ENCODE results near the gene PEAK3.
"Not testable (repeated sequence)": the region's sequence is repeated elsewhere in the genome, so short reads cannot be mapped to it uniquely, and the experiment has no call there.

The PEAK3 gene

DNA sequence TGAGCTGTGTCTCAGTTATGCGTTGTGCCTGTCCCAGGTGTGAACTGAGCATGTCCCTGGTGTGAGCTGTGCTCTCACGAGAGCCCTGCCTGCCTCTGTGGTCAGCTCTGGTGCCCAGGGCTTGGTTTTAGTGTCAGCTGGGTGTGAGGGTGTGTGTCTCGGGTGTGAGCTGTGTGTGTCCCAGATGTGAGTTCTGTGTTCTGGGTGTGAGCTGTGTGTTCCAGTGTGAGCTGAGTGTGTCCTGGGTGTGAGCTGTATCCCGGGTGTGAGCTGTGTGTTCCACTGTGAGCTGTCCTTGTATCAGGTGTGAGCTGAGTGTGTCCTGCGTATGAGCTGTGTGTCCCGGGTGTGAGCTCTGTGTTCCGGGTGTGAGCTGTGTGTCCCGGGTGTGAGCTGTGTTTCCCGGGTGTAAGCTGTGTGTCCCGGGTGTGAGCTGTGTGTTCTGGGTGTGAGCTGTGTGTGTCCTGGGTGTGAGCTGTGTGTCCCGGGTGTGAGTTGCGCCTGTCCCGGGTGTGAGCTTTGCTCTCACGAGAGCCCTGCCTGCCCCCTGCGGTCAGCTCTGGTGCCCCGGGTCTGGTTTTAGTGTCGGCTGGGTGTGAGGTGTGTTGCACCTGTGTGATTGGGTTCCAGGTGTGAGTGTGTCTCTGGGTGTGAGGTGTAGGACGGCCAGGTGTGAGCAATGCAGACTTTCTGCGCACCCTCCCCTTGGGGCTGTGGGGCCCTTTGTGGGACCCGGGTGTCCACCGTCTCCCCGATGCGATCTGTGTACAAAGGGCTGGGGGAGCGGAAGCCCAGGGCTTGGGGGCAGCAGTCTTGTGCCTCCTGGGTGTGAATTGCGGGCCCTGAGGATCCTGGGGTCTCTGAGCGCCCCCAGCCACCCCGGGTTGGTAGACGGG lies 7.1 kb upstream of the PEAK3 start:
- DNase-seq (ENCODE audit: low spot score) = no peak

DNA sequence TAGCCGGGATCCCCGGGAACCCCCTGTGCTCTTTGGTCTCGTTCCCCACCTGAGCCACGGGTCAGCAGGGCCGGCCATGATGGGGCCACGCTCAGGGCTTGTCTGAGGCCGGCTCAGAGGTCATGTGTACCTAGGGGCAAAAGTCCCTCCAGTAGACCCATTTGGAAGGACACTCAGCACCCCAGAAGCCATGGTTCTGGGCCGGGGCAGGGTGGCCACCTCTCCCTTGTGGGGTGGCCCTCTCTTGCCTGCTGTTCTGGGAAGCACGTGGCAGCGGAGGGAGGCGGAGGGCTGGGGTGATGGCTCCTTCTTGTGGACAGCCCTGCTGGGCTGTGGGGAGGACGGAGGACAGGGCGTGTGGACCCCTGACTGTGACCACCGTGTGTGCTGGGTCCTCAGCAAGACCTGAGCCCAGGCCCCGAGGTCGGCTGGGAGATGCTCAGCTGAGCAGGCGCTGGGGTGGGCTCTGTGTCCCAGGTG lies 6.4 kb upstream of the PEAK3 start:
- DNase-seq (ENCODE audit: low spot score) = no peak

DNA sequence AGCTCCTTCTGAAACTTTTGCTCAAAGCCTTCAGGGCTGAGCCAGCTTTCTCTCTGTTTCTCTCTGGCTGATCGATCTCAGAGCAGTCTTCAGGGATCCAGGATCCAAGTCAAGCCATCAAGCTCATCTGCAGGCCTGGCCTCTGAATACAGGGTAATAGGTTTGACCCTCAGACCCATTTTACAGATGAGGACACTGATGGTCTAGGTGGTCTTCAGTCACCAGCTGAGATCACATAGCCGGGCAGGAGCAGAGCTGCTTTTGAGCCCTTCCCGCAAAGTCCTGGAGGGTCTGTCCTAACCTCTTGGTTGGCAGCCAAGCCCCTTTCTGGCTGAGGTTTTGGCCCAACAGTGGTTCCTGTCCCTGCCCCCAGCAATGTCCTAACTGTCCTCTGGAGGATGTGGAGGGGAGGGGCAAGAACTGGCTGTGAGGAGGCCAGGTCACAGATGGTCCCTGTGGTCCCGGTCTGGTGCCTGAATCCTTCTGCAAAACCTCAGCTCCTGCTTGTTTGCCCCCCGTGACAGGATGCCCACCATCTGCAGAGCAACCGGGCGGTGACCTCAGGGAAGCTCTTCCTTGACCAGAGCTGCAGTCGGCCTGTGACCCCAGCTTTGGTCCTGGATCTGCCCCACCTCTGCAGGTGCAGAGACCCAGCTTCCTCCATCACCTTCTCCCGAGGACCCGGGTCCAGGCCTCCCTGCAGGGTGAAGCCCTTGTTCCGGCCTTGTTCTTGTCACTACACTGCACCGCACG lies 5.8 kb upstream of the PEAK3 start:
- no peak for DNase-seq (ENCODE audit: low spot score)

DNA sequence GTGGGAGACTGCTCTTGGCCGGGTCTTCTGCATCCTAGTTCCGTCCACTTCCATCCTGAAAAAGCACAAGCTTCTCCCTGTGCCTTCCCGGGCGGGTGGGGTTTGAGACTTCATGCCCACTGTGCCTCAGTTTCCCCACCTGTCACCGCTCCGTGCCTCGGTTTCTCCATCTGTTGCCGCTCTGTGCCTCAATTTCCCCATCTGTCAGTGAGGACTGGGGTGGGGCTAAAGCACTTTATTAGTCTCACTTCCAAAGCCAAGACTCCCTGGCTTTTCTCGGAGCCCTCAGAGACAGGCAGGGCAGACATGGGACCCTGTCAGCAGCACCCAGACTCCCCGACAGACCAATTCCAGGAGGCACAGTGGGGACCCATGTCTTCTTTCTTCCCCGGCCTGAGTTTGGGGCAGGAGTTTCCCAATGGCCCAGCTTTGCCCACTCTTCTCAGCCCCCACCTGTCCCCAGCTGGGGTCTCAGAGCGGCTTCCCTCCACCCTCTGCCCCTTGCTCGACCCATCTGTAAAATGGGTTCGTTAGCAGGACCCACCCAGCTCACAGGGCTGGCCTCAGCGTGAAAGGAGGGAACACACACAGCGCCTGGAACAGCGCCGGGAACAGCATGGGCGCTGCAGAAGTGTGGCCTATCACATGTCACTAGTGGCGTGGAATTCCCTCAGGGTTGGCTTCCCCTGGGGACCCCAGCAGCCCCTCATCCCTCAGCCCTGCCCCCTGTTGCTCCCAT lies 4.6 kb upstream of the PEAK3 start:
- DNase-seq (ENCODE audit: low spot score) = no peak

DNA sequence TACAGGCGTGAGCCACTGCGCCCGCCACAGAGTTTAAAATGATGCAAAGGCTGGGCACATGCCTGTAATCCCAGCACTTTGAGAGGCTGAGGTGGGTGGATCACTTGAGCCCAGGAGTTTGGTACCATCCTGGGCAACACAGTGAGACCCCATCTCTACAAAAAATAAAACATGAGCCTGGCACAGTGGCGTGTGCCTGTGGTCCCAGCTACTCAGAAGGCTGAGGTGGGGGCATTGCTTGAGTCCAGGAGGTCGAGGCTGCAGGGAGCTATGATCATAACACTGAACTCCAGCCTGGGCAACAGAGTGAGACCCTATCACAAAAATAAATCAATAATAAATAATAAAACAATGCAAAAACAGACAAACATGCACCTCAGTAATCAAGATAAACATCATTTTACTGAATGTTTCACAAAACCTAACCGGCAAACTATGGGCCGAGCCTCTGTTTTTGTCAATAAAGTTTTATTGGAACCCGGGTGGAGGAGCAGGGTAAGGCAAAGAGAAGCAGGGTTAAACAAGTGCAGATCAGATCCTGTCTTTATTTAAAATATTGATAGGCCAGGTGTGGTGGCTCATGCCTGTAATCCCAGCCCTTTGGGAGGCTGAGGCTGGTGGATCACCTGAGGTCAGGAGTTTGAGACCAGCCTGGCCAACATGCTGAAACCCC lies 2.0 kb upstream of the PEAK3 start:
- no peak for DNase-seq (ENCODE audit: low spot score)

DNA sequence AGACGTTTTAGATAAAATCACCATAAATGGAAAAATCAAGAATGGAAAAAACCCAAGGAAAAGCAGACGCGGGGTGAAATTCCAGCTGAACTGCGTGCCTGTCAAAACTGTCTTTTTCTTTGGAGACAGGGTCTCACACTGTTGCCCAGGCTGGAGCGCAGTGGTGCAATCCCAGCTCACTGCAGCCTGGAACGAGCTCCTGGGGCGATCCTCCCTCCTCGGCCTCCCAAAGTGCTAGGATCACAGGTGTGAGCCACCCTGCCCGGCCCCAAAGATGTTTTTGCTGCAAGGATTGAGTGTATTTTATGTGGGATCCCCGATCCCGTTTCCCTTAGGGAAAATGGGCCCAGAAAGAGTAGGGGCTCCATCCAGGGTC lies 875 bp upstream of the PEAK3 start:
- no peak for DNase-seq (ENCODE audit: low spot score)

DNA sequence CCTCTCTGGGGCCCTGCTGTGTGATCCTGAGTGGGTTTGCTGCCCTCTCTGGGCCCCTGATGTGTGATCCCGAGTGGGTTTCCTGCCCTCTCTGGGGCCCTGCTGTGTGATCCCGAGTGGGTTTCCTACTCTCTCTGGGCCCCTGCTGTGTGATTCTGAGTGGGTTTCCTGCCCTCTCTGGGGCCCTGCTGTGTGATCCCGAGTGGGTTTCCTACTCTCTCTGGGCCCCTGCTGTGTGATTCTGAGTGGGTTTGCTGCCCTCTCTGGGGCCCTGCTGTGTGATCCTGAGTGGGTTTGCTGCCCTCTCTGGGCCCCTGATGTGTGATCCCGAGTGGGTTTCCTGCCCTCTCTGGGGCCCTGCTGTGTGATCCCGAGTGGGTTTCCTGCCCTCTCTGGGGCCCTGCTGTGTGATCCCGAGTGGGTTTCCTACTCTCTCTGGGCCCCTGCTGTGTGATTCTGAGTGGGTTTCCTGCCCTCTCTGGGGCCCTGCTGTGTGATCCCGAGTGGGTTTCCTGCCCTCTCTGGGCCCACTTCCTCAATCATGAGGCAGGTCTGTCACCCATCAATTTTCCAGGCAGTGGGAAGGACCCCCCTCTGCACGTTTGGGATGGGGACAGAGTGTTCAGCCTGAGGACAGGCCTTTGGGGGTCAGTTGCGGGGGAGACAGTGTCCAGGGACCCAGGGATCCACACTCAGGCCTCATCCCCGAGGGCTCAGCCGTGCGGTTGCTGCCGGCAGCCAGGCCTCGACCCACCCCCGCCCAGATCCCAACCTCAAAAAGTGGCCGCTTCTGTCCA lies 512 bp downstream of the PEAK3 start:
- DNase-seq (ENCODE audit: low spot score) = not testable (repeated sequence)

DNA sequence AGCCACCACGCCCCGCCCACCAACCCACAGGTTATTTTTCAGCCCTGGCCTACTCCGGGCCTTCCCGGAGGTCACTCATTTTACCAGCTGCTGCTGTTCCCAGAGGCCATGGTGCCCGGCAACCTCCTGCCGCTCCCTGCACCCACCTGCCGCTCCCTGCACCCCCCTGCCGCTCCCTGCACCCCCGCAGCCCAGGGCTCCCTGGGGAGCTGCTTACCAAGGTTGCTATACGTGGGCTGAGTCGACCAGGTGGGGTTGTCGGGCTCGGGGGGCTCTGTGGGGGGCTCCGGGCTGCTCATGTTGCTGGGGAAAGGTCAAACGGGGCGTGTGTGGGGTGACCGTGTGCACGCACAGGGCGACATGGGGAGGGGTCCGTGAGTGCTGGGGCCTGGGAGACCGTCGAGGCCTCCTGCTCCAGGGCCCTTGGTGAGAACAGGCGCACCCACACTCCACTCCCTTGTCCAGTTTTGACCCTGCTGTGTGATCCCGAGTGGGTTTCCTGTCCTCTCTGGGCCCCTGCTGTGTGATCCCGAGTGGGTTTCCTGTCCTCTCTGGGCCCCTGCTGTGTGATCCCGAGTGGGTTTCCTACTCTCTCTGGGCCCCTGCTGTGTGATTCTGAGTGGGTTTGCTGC lies 1.2 kb downstream of the PEAK3 start:
- no peak for DNase-seq (ENCODE audit: low spot score)

DNA sequence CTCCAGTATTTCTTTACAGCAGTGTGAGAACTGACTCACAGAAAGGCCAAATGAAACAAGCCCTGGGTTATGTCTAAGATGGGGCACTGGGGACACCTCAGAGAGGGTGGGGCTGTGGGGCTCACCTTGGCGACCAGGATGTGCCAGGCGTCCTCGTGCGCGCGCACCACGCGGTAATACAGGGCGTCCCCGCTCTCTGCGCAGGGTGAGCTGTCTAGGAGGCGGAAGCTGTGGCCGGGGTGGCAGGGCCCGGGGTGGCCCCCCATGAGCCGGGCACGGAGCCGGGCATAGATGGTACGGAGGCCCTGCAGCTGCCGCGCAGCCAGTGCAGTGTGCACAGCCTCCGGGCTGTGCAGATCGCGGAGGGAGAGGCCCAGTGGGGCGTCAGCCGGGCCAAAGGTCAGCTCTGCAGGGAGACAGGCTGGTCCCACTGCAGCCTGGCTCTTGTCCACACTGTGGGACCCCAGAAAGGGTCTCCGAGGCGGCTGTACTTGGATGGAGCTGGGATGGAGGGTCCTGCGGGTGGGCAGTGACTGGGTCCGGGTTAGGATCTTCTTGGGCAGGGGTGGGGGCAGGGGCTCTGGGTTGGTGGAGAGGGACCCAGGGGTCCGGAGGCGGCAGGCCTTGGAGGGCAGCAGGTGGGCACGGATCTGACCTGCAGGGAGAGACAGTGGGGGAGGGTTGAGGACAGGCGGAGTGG lies 3.4 kb downstream of the PEAK3 start:
- no peak for DNase-seq (ENCODE audit: low spot score)

DNA sequence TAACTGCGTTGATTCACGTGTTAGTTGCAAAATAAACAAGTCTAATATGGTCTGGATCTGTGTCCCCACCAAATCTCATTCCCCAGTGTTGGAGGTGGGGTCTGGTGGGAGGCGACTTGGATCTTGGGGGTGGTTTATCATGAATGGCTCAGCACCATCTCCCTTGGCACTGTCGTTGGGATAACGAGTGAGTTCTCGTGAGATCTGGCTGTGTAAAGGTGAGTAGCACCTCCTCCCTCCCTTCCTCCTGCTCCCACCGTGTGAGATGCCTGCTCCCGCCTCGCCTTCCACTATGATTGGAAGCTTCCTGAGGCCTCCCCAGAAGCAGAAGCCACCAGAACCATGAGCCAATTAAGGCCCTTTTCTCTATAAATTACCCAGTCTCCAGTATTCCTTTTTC lies 4.8 kb downstream of the PEAK3 start:
- no peak for DNase-seq (ENCODE audit: low spot score)

DNA sequence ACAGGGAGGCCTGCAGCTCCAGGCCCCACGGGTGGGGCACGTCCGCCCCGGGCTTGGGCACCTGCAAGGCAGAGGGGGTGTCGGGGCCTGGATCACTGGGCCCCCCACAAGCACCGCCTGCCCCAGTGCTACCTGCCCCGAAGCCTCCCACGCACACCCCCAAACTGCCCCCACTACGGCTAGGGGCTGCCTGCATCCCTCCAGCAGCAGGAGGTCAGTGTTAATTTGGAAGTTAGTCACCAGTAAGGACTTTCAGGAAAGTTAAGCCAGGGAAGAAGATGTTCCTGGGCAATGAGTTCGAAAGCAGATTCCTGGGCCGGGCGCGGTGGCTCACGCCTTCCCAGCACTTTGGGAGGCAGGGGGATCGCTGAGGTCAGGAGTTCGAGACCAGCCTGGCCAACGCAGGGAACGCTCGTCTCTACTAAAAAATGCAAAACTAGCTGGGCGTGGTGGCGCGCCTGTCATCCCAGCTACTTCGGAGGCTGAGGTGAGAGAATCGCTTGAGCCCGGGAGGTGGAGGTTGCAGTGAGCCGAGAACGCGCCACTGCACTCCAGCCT lies 5.5 kb downstream of the PEAK3 start:
- no peak for DNase-seq (ENCODE audit: low spot score)

DNA sequence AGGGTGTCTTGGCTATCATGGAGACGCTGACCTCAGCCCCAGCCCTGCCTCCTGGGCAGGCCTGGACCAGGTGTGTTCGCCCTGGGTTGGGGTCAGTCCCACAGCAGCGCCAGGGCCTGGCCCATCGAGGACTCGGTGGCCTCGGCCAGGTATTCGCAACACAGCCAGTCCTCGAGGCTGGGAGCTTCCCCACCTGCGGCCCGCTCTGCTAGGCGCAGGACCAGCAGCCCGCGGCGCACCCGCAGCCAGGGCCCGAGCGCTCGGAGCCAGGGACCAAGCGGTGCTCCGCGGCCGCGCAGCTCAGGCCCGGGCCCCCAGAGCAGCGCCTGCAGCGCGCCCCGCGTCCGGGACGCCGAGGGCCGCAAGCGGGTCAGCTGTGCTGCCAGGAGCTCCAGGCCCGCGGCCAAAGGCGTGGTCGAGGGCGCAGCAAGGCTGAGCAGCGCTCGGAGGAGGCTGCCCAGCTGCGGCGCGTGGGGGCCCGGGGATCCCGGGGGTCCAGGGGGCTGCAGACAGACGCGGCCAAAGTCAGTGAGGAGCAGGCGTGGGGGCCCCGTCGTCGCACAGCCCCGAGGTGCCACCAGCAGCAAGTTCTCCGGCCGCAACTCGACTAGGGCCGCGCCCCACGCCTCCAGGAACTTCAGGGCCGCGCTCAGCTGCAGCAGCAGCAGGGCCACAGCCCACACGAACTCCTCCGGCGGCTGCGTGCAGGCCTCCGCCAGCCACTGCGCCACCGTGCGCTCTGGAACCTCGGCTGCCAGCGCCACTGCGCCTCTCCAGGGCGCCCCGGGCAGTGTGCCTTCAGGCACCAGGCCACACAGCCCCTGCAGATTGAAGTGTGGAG lies 6.2 kb downstream of the PEAK3 start:
- DNase-seq (ENCODE audit: low spot score) = no peak

DNA sequence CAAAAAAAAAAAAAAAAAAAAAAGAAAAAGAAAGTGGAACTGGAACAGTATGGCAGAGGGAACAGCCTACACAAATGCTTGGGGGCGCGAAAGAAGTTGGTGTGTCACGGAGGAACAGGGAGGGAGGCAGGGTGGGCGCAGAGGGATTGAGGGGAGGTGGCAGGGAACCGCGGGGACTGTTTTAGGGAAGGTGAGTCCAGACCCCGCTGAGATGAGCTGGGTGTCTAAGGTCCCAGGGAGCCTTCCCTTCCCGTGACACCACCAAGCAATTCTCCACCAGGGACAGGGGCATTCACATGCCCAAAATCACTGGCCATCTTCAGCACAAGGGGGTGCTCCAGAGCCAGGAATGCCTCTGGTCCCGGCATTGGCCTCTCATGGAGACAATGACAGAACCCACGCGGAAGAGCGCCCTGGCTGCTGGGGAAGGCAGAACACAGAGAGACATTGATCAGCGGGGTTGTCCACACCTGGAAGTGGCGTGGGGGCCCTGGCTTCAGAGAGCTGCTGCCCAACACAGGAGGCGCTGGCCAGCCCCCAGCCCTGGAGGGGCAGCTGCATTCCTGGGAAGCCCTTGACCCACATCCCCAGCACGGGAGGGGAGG lies 6.9 kb downstream of the PEAK3 start:
- DNase-seq (ENCODE audit: low spot score) = peak; percentile 65

DNA sequence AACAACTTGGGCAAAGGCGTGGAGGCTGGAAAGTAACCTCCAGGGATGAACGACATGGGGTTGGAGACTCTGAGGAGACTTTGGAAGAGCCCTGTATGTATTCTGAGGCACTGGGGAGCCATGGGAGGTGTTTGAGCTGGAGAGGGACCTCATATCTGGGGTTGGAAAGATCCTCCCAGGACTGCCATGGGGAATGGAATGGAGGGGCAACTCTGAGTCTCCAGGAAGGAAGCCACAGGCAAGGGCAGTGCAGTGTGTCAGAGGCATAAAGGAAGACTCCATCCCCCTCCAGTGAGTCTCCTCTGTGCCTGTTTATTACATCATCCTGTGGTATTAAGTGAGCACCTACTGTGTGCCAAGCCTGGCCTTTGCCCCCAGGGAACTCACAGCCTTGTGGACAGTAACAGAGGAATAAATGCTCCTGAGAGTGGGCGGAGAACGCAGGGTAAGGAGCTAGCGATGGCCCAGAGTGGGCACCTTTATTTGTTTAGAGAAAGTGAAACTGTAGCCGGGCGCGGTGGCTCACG lies 7.7 kb downstream of the PEAK3 start:
- peak; percentile 28 for DNase-seq (ENCODE audit: low spot score)

DNA sequence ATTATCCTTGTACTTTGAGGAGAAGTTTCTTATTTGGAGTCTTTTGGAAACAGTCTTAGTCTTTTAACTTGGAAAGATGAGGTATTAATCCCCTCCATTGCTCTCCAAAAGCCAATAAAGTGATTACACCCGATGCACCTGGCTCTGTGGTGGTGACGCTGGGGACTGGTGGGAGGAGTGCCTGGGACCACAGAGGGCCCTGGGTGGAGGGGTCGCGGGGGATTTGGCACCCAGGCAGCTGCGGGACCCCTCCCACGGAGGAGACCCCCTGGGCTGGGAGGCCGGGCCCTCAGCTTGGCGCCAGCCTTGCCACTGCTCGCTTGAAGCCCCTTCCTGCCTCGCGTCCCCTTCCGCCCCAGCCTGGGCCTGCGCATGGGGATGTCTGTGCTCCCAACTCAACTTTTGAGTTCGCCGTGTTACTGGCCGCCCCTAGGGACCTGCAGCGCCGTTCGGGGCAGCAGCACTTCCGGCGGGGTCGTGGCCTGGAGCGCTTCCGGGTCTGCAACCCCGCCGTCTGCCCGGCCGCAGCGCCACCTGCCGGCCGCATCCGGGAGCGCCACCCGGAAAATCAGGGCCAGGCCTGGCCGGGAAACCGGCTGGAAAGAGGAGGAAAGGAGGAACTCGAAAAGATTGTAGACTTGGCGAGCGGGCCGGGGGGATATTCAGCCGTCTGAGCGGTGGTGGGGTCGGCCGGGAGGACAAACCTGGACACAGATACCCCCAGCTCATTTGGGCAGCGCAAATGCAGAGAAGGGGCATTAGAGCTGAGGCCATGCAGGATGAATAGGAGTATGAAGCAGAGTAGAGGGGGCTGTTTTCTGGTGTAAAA lies 8.4 kb downstream of the PEAK3 start:
- DNase-seq (ENCODE audit: low spot score) = peak; percentile 76

DNA sequence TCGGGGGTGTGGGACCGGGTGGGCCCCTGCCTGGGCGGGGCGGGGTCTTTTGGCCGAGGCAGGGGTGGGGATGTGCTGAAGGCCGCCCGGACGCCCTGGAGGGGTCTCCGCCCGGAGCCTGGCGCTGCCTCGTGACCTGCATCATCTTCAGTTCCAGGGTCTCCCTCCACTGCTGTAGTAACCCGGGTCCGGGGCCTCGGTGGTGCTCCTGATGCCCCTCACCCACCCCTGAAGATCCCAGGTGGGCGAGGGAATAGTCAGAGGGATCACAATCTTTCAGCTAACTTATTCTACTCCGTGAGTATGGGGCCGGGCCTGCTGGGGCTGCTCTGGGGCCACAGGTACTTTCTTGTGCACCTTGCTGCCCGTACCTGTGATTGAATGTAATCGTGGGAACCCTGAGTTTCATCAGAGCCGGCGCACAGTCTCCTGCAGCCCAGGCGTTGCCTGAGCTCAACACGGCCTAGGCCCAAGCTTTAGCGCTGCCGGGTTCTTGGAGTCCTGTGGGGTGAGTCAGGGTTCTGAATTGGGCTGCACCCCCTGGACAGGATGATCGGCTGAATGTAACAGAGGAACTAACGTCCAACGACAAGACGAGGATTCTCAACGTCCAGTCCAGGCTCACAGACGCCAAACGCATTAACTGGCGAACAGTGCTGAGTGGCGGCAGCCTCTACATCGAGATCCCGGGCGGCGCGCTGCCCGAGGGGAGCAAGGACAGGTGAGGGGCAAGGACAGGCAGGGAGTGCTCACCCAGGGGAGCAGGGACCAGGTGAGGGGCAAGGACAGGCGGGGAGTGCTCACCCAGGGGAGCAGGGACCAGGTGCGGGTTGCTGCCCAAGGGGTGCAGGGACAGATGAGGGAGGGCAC lies 10.5 kb downstream of the PEAK3 start:
- DNase-seq (ENCODE audit: low spot score) = peak; percentile 82

Measured in kidney tubule cell (primary cell).